Activated naive CD4-positive, alpha-beta T cell treated with anti-CD3 and anti-CD28 coated beads, Interleukin-2, amount 50 U/mL, for 16 hours (primary cell): ENCODE data around the gene RNU6-9.
"Not testable (repeated sequence)": the region's sequence is repeated elsewhere in the genome, so short reads cannot be mapped to it uniquely, and the experiment has no call there.

Experiments used
- DNase-seq: peaks from one replicate; pipeline ENCODE4 v3.0.0-alpha.2; 2020

Gene RNU6-9

GRCh38 chr19:861756-862580 is 31.3 kb upstream of the RNU6-9 start:
- DNase-seq = peak; percentile 60

GRCh38 chr19:862581-863314 is 30.5 kb upstream of the RNU6-9 start:
- peak; percentile 80 for DNase-seq

- DNase-seq = no peak
Observed at GRCh38 chr19:863315-863620, 30.0 kb upstream of the RNU6-9 start.

- no peak for DNase-seq
Observed at GRCh38 chr19:866769-867300, 26.4 kb upstream of the RNU6-9 start.

GRCh38 chr19:867301-867793 is 25.9 kb upstream of the RNU6-9 start:
- no peak for DNase-seq

GRCh38 chr19:867855-868457 is 25.3 kb upstream of the RNU6-9 start:
- no peak for DNase-seq

- DNase-seq = no peak
Observed at GRCh38 chr19:868458-869244, 24.6 kb upstream of the RNU6-9 start.

DNA sequence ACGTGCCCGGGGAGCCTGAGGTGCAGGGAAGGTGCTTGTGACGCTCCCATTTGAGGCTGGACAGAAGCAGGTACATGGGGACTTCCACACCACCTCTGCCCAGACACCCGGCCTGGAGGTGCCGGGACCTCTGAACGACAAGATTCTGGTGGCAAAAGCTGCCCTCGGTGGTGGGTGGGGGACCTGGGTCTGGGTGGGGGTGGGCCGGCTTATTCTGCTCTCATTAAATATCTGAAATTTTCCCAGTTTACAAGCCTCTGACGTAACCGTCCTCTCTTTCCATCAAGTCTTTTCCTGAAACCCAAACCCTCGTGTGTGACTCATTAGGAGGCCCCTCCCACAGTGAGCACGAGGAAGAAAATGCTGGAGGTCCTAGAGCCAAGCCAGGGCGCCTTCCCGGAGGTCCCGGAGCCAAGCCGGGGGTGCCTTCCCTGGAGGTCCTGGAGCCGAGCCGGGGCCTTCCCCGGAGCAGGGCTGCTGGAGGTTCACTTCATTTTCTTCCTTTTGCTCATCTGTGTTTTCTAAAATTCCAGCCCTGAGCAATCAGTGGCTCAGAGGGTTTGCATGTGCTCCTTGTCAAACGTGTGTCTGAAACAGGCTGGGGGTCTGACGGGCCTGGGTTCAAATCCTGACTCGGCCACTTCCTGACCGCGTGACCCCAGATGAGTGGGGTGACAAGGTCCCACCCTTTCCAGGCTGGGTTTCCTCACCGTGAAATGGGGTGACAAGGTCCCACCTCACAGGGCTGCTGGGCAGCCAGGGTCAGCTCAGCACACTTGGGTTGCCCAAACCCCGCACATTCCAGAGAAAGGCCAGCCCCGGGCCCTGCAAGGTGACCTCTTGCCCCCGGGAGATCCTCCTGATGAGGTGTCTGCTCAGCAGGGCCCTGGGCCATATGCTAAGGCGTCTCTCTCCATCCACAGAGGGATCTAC is 23.8 kb upstream of the RNU6-9 start:
- DNase-seq = no peak

GRCh38 chr19:870314-870713 is 23.0 kb upstream of the RNU6-9 start:
- DNase-seq = no peak

DNA sequence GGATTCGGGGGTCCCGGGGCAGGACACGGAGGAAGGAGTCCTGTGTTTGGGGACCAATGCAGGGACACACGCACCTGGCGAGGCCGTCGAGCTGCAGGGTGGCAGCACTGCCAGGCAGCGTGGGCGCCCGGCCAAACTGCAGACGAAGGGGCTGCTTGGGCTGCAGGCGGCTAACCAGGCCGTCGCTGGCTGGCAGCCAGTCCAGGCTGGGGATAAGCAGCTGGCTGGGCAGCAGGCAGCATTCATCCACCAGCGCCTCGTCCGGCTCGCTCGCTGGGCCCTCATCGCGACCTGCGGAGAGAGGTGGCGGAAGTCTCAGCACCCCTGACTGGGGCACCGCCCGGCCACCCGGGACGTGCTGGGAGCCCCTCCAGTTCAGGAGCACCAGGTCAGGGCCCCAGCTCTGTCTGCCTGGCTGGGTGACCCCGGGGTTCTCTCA is 22.3 kb upstream of the RNU6-9 start:
- DNase-seq = no peak

- DNase-seq = no peak
Observed at GRCh38 chr19:871446-872265, 21.6 kb upstream of the RNU6-9 start.

GRCh38 chr19:872266-872951 is 20.9 kb upstream of the RNU6-9 start:
- DNase-seq = peak; percentile 77

- DNase-seq = peak; percentile 61
Observed at GRCh38 chr19:873084-873483, 20.2 kb upstream of the RNU6-9 start.

GRCh38 chr19:873561-874041 is 19.7 kb upstream of the RNU6-9 start:
- no peak for DNase-seq

DNA sequence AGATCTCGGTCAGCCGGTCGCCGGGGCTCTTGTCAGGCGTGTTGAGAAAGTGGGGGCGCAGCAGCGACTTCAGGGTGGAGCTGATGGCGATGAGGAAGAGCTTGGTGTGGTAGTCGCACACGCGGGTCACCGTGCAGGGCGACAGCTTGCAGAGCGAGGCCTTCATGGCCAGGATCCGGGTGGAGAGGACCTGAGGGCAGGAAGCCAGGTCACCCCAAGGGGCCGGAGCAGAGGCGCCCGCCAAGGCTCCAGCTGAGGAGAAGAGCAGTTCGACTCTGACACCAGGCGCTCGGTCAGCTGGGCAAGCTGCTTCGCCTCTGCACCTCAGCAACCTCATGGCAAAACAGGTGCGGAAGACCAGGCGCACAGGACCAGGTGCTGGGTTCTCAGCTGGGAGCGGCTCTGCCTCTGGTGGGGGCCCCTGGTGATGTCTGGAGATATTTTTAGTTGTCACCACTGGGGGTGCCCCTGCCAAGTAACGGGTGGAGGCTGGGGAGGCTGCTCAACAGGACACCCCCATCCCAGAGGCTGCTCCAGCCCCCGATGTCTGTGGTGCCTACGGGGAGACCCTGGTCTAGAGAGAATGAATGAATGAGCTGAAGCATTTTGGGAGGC is 17.9 kb upstream of the RNU6-9 start:
- DNase-seq = no peak

DNA sequence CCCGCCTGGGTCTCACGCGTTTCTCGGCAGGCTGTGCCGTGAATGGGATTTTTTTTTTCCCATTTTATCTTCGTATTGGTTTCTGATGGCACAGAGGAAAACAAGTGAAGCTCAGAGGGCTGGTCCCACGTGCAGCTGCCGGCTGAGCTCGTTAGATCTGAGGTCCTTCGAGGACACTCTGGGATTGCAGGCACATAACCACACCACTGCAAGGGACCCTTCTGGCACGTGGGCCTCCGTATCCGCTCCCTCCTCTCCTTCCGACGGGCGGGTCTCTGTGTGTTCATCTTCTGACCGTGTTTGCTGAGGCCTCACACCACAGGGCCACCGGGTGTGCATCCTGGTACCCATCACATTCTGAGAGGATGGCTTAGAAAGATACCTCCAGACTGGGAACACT is 17.2 kb upstream of the RNU6-9 start:
- no peak for DNase-seq

DNA sequence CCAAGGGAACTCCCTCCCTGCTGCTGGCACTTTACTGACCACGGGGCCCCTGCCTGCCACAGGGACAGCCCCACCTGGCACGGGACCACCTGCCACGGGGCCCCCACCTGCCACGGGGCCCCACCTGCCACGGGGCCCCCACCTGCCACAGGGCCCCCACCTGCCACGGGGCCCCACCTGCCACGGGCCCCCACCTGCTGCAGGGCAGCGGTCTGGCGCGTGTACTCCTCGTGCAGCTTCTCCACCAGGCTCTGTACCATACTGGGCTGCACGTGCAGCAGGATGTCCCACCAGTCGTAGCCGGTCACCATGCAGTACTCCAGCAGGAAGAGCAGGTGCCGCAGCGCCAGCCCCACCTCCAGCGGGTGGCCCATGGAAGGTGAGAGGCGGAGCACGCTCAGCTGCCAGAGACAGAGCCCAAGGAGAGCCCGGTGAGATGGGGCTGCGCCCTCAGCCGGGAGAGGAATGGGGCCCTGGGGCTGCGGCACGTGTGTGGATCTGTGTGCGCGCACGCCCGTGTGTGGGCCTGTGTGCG is 16.4 kb upstream of the RNU6-9 start:
- no peak for DNase-seq

GRCh38 chr19:877992-878660 is 15.2 kb upstream of the RNU6-9 start:
- DNase-seq = not testable (repeated sequence)
